DMS153 treated with DMSO at 0.1 percent for 48 hours (cell line): ENCODE data around the gene GNE.
"Not testable (repeated sequence)": the region's sequence is repeated elsewhere in the genome, so short reads cannot be mapped to it uniquely, and the experiment has no call there.

Source experiments
- DNase-seq: peaks from one replicate; lab custom pipeline; 2025; ENCODE audit not compliant: unreplicated experiment; lab: John Stamatoyannopoulos, UW

Gene GNE

GRCh38 chr9:36258208-36258995 lies at the start of gene GNE:
TSS of gene GNE (minus strand) at chr9:36258448. CDS start at chr9:36249355, 9,093 bp downstream.
- DNase-seq: peak; percentile 80

GRCh38 chr9:36306471-36307306 lies 48.4 kb upstream of the GNE start:
- DNase-seq: no peak

GRCh38 chr9:36304366-36304765 lies 46.1 kb upstream of the GNE start:
- DNase-seq: not testable (repeated sequence)

GRCh38 chr9:36301227-36301626 lies 43.0 kb upstream of the GNE start:
- DNase-seq: no peak

GRCh38 chr9:36298566-36298965 lies 40.3 kb upstream of the GNE start:
- DNase-seq: no peak

- no peak for DNase-seq
Measured at GRCh38 chr9:36297798-36298197, 39.5 kb upstream of the GNE start.

GRCh38 chr9:36294996-36295395 lies 36.7 kb upstream of the GNE start:
- not testable (repeated sequence) for DNase-seq

GRCh38 chr9:36293918-36294317 lies 35.7 kb upstream of the GNE start:
- no peak for DNase-seq

GRCh38 chr9:36293171-36293570 lies 34.9 kb upstream of the GNE start:
- no peak for DNase-seq

- DNase-seq: no peak
Measured at GRCh38 chr9:36292641-36293040, 34.4 kb upstream of the GNE start.

GRCh38 chr9:36290996-36291395 lies 32.7 kb upstream of the GNE start:
- DNase-seq: no peak

GRCh38 chr9:36289836-36290435 lies 31.7 kb upstream of the GNE start:
- no peak for DNase-seq

- DNase-seq: no peak
Measured at GRCh38 chr9:36288070-36288469, 29.8 kb upstream of the GNE start.

- no peak for DNase-seq
Measured at GRCh38 chr9:36286388-36286787, 28.1 kb upstream of the GNE start.

- DNase-seq: no peak
Measured at GRCh38 chr9:36284226-36284625, 26.0 kb upstream of the GNE start.

GRCh38 chr9:36282275-36282674 lies 24.0 kb upstream of the GNE start:
- no peak for DNase-seq

GRCh38 chr9:36280989-36281388 lies 22.7 kb upstream of the GNE start:
- no peak for DNase-seq

GRCh38 chr9:36278243-36278642 lies 20.0 kb upstream of the GNE start:
- no peak for DNase-seq

- DNase-seq: no peak
Measured at GRCh38 chr9:36276781-36277181, 18.5 kb upstream of the GNE start.

- no peak for DNase-seq
Measured at GRCh38 chr9:36276254-36276653, 18.0 kb upstream of the GNE start.

- no peak for DNase-seq
Measured at GRCh38 chr9:36275060-36275459, 16.8 kb upstream of the GNE start.

GRCh38 chr9:36273354-36273753 lies 15.1 kb upstream of the GNE start:
- not testable (repeated sequence) for DNase-seq
